ENCODE data around the gene MYO1A. TPM values are rescaled to one million over a fixed set of nuclear protein-coding genes. Genes with fewer than 3 reads are reported as not detected.

The MYO1A gene
- total and polyA plus RNA-seq, 10 of the 15 experiments (the other 5 are each of a cell fraction or from before 2014, with no cell fraction given), result 0.01 to 0.34 (median 0.15) TPM; not detected in 2

DNA sequence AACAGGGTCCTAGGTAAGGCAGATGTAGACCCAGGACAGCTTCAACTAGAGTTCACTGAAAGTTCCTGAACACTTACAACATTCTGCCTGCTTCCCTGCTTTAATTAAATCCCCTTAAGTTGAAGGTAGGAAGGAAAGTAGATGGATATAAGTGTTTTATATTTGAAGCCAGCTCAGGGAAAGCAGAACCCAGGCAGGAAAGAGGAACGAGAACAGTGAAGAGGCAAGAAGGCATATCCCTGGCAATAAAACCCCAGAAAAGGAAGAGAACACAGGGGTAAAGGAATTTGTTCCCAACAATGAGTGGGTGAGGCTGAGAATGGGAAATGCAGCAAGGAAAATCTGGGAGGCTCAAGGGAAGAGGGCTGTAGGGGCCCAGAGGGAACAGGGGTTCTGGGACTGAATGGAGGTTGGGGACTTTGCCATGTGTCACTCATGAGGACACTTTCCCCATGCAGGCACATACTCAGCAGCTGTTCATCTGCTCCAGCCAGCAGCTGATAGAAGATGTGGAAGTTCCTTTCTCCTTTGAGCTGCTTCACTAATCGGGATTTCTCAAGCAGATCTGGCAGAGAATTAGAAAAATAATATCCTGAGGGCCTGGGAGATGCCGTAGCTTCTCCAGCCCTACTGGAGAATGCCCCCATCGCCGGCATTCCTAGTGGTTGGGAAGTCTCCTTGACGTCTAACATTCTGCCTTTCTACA lies 3.7 kb downstream of the MYO1A start:
- ChIA-PET POLR2A (interaction anchor here (0.7 to 1.4 kb wide), 2 partner anchors 13 to 289 kb away, joined by 3 to 4 read pairs; no protein-coding TSS in a partner anchor), CTCF (interaction anchor here (0.9 to 1.1 kb wide), 2 partner anchors 16 to 129 kb away, joined by 4 read pairs; no protein-coding TSS in a partner anchor), RAD21 (ENCODE audit: unreplicated experiment) (no interaction called here), SMC1A (ENCODE audit: uncharacterized antibody, unreplicated experiment) (interaction anchor here (0.7 to 1.4 kb wide), 4 partner anchors 11 to 75 kb away, joined by 3 read pairs; no protein-coding TSS in a partner anchor)
- DNase-seq (ENCODE audit: low read depth, low spot score), result no peak
- Histone ChIP-seq H3K4me2 (ENCODE audit: control insufficient read depth, insufficient read depth) (no peak overlapping the region), H3K4me1 (ENCODE audit: control insufficient read depth, insufficient read depth, low read length) (peaks cover 15% of the 10 kb centered on the region), H4K20me1 (ENCODE audit: control insufficient read depth, insufficient read depth) (no peaks in the 10 kb centered on the region), H3K36me3 (ENCODE audit: control insufficient read depth in 2 of 2, insufficient read depth in 2 of 2, low read length in 1 of 2) (no peaks in the 10 kb centered on the region), H3K9me3 (replicated peaks; ENCODE audit: control insufficient read depth, insufficient read depth, low read length) (no peaks in the 10 kb centered on the region; the same call in 2 of the 3 replicates), H2AFZ (ENCODE audit: control insufficient read depth, low read depth, low read length) (no peak overlapping the region), H3K4me3 (no peak overlapping the region), H3K9ac (ENCODE audit: control insufficient read depth, insufficient read depth, low read length) (no peak overlapping the region), H3K79me2 (ENCODE audit: control insufficient read depth, insufficient read depth, low read length) (no peaks in the 10 kb centered on the region), H3K27me3 (replicated peaks in 1 of 2; ENCODE audit: control insufficient read depth in 2 of 2, insufficient read depth in 2 of 2, low read length in 1 of 2) (no peaks in the 10 kb centered on the region; a peak in 1 of 4 replicates), H3K27ac (ENCODE audit: control insufficient read depth, insufficient read depth) (no peak overlapping the region)
- intact Hi-C loops (cut with micrococcal nuclease; ENCODE audit: unreplicated experiment) (no loop called here), in situ Hi-C loops (cut with MboI) (no loop called here)
- no TSS peak for BruUV-seq (replicated peaks)
- 46% methylated on average over 6 of the region's 6 CpGs for WGBS (ENCODE audit: insufficient coverage, insufficient replicate concordance, low lambda C conversion rate, missing lambda C conversion rate)
- TF ChIP-seq RAD21 (IDR thresholded peaks at IDR 0.05; ENCODE audit: insufficient read depth, low read depth, low read length) (no peak), ZNF24 (IDR thresholded peaks at IDR 0.05) (peak; percentile 41; the same call in 1 of the 2 replicates)
- no peak for FAIRE-seq
- no peak for ATAC-seq

DNA sequence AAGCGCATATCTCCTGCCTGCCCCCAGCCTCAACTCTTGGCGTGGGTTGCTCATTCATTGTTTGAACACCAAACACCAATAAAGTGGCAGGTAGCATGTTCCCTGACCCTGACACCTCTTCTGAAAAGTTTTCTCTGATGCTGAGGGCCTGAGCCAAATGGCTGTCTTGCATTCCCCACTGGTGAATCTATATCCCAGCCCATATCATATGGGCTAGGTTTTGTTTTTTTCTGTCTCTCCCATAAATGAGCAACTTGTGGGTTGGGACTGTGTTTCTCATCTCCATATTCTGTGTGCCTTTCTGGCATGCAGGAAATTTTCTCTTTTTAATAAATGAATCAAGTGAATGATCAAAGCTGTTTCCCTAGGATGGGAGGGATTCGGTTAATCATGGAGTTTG lies 5.0 kb downstream of the MYO1A start:
- ChIA-PET CTCF (interaction anchor here (1.1 kb wide), 1 partner anchor 9 kb away, joined by 3 read pairs; no protein-coding TSS in a partner anchor), SMC1A (ENCODE audit: uncharacterized antibody, unreplicated experiment) (no interaction called here), RAD21 (ENCODE audit: unreplicated experiment) (no interaction called here), POLR2A (no interaction called here)
- no peaks in the 10 kb centered on the region for H4K20me1 ChIP-seq (ENCODE audit: control insufficient read depth, insufficient read depth)
- no peaks in the 10 kb centered on the region for H3K36me3 ChIP-seq (ENCODE audit: control insufficient read depth in 2 of 2, insufficient read depth in 2 of 2, low read length in 1 of 2)
- no peak overlapping the region for H2AFZ ChIP-seq (ENCODE audit: control insufficient read depth, low read depth, low read length)
- no peak overlapping the region for H3K9ac ChIP-seq (ENCODE audit: control insufficient read depth, insufficient read depth, low read length)
- no peak overlapping the region for H3K27ac ChIP-seq (ENCODE audit: control insufficient read depth, insufficient read depth)
- FAIRE-seq (no peak), ATAC-seq (no peak), DNase-seq (ENCODE audit: low read depth, low spot score) (no peak)
- intact Hi-C loops (cut with micrococcal nuclease; ENCODE audit: unreplicated experiment), result no loop called here
- peaks cover 15% of the 10 kb centered on the region for H3K4me1 ChIP-seq (ENCODE audit: control insufficient read depth, insufficient read depth, low read length)
- H3K79me2 ChIP-seq (ENCODE audit: control insufficient read depth, insufficient read depth, low read length), result no peaks in the 10 kb centered on the region
- no peaks in the 10 kb centered on the region; a peak in 1 of 4 replicates for H3K27me3 ChIP-seq (replicated peaks in 1 of 2; ENCODE audit: control insufficient read depth in 2 of 2, insufficient read depth in 2 of 2, low read length in 1 of 2)
- TF ChIP-seq PML (IDR thresholded peaks at IDR 0.05; ENCODE audit: low read length), result no peak
- TF ChIP-seq, protein P1, sequence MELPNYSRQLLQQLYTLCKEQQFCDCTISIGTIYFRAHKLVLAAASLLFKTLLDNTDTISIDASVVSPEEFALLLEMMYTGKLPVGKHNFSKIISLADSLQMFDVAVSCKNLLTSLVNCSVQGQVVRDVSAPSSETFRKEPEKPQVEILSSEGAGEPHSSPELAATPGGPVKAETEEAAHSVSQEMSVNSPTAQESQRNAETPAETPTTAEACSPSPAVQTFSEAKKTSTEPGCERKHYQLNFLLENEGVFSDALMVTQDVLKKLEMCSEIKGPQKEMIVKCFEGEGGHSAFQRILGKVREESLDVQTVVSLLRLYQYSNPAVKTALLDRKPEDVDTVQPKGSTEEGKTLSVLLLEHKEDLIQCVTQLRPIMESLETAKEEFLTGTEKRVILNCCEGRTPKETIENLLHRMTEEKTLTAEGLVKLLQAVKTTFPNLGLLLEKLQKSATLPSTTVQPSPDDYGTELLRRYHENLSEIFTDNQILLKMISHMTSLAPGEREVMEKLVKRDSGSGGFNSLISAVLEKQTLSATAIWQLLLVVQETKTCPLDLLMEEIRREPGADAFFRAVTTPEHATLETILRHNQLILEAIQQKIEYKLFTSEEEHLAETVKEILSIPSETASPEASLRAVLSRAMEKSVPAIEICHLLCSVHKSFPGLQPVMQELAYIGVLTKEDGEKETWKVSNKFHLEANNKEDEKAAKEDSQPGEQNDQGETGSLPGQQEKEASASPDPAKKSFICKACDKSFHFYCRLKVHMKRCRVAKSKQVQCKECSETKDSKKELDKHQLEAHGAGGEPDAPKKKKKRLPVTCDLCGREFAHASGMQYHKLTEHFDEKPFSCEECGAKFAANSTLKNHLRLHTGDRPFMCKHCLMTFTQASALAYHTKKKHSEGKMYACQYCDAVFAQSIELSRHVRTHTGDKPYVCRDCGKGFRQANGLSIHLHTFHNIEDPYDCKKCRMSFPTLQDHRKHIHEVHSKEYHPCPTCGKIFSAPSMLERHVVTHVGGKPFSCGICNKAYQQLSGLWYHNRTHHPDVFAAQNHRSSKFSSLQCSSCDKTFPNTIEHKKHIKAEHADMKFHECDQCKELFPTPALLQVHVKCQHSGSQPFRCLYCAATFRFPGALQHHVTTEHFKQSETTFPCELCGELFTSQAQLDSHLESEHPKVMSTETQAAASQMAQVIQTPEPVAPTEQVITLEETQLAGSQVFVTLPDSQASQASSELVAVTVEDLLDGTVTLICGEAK (IDR thresholded peaks at IDR 0.05; ENCODE audit: borderline replicate concordance), result no peak
- no peaks in the 10 kb centered on the region; the same call in 2 of the 3 replicates for H3K9me3 ChIP-seq (replicated peaks; ENCODE audit: control insufficient read depth, insufficient read depth, low read length)
- in situ Hi-C loops (cut with MboI), result no loop called here
- no peak overlapping the region for H3K4me2 ChIP-seq (ENCODE audit: control insufficient read depth, insufficient read depth)
- H3K4me3 ChIP-seq, result no peak overlapping the region
- no TSS peak for BruUV-seq (replicated peaks)
- WGBS (ENCODE audit: insufficient coverage, insufficient replicate concordance, low lambda C conversion rate, missing lambda C conversion rate), result 69% methylated on average over 3 of the region's 3 CpGs

Data from GM12878 (cell line).